Omental fat pad (tissue), 4 donors: ENCODE measurements around the gene ACD. TPM values are rescaled to one million over a fixed set of nuclear protein-coding genes. Genes with fewer than 3 reads are reported as not detected.

ENCODE experiments used
- ATAC-seq: fragments of 150-250 bp; one replicate; pipeline ENCODE4 v1.9.1; 2016; ENCODE audit warnings: mild to moderate bottlenecking, moderate library complexity; ENCODE audit not compliant: low FRiP score
- DNase-seq: peaks from one replicate; pipeline ENCODE4 v3.0.0-alpha.2; 2019; ENCODE audit warnings: low spot score
- total RNA-seq, 4 donors: library from RNA; depleted of rRNA; stranded (reverse); fragments of >200 nt; gene quantifications; one replicate each; pipeline ENCODE4 v1.1.0, GENCODE V29; 2016
- TF ChIP-seq, protein P1 (sequence below), 3 donors: fragments of 450-650 bp; IDR thresholded peaks; one replicate each; pipeline ENCODE4 v1.5.1; 2016 to 2017; ENCODE audit warnings: antibody characterized with exemption in 3 of 3, mild to moderate bottlenecking in 3 of 3, moderate library complexity in 2 of 3

Gene ACD
- total RNA-seq, 4 donors from 2014 or later: 9.5 to 21.3 (median 18.4) TPM

DNA sequence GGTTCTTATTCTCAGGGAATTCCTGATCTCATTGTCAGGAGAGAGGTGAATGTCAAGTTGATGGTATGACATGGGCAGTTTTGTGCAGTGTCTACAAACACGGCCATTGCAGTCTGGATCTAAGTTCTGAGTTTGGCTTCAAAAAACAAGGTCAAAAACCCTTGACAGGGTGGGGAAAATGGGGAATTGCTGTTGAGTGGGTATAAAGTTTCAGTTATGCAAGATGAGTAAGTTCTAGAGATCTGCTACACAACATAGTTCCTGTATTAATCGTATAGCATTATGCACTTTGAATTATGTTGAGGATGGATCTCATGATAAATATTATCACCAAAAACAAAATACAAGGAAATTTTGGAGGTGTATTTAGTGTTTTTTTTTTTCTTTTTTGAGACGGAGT, 51.7 kb downstream of the ACD start:
- no peak for DNase-seq
- TF ChIP-seq, protein P1, sequence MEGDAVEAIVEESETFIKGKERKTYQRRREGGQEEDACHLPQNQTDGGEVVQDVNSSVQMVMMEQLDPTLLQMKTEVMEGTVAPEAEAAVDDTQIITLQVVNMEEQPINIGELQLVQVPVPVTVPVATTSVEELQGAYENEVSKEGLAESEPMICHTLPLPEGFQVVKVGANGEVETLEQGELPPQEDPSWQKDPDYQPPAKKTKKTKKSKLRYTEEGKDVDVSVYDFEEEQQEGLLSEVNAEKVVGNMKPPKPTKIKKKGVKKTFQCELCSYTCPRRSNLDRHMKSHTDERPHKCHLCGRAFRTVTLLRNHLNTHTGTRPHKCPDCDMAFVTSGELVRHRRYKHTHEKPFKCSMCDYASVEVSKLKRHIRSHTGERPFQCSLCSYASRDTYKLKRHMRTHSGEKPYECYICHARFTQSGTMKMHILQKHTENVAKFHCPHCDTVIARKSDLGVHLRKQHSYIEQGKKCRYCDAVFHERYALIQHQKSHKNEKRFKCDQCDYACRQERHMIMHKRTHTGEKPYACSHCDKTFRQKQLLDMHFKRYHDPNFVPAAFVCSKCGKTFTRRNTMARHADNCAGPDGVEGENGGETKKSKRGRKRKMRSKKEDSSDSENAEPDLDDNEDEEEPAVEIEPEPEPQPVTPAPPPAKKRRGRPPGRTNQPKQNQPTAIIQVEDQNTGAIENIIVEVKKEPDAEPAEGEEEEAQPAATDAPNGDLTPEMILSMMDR (IDR thresholded peaks at IDR 0.05): no peak
- no peak for ATAC-seq

Other genes with a start within 250 kb of the ACD start
- 10 to 100 TPM in 2 of 4 donors, 1 to 10 TPM in 2; 8.0 to 14.2 (median 11.4) TPM for gene ZDHHC1, start 243.8 kb downstream of the ACD start, total RNA-seq
- gene HSD11B2, start 229.1 kb downstream of the ACD start, total RNA-seq: 1 to 10 TPM in 3 of 4 donors, not detected in 1; 1.7 to 2.7 (median 2.0) TPM
- gene ATP6V0D1, start 179.1 kb downstream of the ACD start, total RNA-seq: 100 to 1,000 TPM in 3 of 4 donors, 10 to 100 TPM in 1; 67.8 to 154 (median 124) TPM
- not detected for gene AGRP, start 176.7 kb downstream of the ACD start, total RNA-seq
- 10 to 100 TPM; 27.4 to 91.1 (median 64.8) TPM for gene RIPOR1, start 131.4 kb downstream of the ACD start, total RNA-seq
- gene CTCF, start 97.7 kb downstream of the ACD start, total RNA-seq: 10 to 100 TPM; 24.2 to 42.9 (median 28.2) TPM
- gene CARMIL2, start 15.1 kb downstream of the ACD start, total RNA-seq: 1 to 10 TPM in 3 of 4 donors, under 1 TPM in 1; 0.93 to 7.6 (median 2.4) TPM
- 10 to 100 TPM in 1 of 4 donors, 1 to 10 TPM in 3; 3.2 to 12.5 (median 4.6) TPM for gene PARD6A, start 700 bp upstream of the ACD start, total RNA-seq
- gene ENKD1, start 6.5 kb upstream of the ACD start, total RNA-seq: 10 to 100 TPM in 3 of 4 donors, 1 to 10 TPM in 1; 7.7 to 17.8 (median 13.7) TPM
- gene C16orf86, start 6.6 kb upstream of the ACD start, total RNA-seq: 1 to 10 TPM; 5.0 to 8.3 (median 7.6) TPM
- gene GFOD2, start 59.1 kb upstream of the ACD start, total RNA-seq: 10 to 100 TPM; 10.9 to 25.2 (median 20.1) TPM
- 1 to 10 TPM; 6.0 to 9.8 (median 8.3) TPM for gene RANBP10, start 146.3 kb upstream of the ACD start, total RNA-seq
- gene TSNAXIP1, start 146.6 kb upstream of the ACD start, total RNA-seq: 1 to 10 TPM in 2 of 4 donors, under 1 TPM in 2; 0.60 to 1.9 (median 1.1) TPM
- 10 to 100 TPM; 37.4 to 61.6 (median 48.3) TPM for gene THAP11, start 182.1 kb upstream of the ACD start, total RNA-seq
- 100 to 1,000 TPM in 2 of 4 donors, 10 to 100 TPM in 2; 79.0 to 150 (median 110) TPM for gene NUTF2, start 186.7 kb upstream of the ACD start, total RNA-seq
- gene CENPT, start 187.4 kb upstream of the ACD start, total RNA-seq: 100 to 1,000 TPM in 1 of 4 donors, 10 to 100 TPM in 3; 22.9 to 135 (median 37.8) TPM
- gene EDC4, start 212.8 kb upstream of the ACD start, total RNA-seq: 10 to 100 TPM; 27.3 to 92.2 (median 43.0) TPM
- gene NRN1L, start 224.6 kb upstream of the ACD start, total RNA-seq: 1 to 10 TPM in 2 of 4 donors, not detected in 2; 3.0 to 5.5 TPM
- gene PSKH1, start 233.0 kb upstream of the ACD start, total RNA-seq: 10 to 100 TPM; 16.1 to 24.6 (median 19.9) TPM